GM19099 (cell line): ENCODE data around the gene KCNAB1.

ENCODE experiments used
- POLR2A ChIP-seq: IDR thresholded peaks from 3 replicates; pipeline ENCODE4 v1.6.1; 2011; ENCODE audit warnings: low read depth; ENCODE audit not compliant: insufficient read length; ENCODE audit errors: extremely low read depth

KCNAB1 gene

DNA sequence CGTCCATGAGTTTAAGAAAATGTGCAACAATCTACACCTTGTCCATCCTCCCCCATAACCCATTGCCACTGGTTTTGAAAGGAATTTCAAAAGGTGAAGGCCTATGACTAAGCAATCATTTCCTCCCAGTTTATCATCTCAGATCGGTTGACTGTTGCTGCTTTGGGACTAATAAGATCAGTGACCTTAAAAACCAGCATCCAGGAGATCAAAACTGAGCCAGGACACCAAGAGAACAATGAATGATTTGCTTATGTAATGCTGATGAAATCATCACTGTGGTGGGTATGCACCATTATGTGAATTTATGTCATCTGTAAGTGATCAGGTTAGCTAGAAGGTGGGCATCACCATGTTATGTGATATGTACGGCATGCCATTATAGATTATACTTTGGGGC lies 239.0 kb downstream of the KCNAB1 start:
- TF ChIP-seq POLR2A: no peak

DNA sequence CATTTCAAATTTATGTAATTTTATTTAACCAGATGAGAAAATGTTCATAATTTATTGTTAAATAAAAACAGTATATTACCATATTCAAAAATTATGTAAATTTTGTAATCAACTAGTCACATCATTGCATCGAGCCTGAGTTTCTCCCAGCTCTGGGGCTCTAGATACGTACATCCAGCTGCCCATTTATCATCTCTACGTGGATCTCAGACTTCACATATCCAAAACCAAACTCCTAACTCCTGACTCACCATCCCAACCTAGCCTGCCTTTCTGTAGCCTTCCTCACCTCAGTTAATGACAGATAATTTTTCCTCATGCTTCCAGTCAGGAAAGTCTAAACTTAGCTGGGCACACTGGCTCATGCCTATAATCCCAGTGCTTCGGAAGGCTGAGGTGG lies 239.7 kb downstream of the KCNAB1 start:
- TF ChIP-seq POLR2A: no peak

DNA sequence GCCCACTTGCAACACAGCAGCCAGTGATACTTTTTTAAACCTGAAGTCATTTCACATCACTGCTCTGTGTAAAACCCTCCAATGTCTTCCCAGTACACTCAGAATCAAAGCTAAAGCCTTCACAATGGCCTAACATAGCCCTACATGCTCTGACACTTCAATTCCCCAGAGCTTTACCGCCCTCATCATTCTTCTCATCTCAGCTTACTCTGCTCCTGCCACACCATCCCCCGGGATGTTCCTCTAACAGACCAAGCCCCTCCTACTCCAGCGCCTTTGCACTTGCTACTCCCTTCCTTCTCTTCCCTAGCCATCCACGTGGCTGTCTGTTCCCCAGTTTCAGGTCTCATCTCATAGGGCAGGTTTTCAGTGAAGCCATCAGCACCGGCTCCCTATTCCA lies 240.6 kb downstream of the KCNAB1 start:
- no peak for TF ChIP-seq POLR2A

DNA sequence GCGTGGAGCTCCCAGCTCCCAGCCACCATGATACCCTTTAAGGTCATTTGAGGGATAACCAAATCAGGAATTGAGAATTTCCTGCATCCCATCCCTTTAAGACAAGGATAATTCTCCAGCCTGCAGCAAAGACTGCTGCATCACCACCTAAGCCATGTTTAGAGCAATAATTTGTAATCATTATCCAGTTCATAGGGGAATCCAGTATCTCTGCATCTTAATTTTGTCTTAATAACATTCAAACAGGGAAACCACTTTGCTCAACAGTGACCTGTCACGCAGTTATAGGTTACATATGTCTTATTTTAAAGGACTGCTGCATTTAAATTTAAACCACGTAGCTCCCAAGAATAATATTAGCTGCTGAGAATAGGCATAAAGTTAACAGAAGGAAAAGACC lies 246.2 kb downstream of the KCNAB1 start:
- TF ChIP-seq POLR2A: no peak

DNA sequence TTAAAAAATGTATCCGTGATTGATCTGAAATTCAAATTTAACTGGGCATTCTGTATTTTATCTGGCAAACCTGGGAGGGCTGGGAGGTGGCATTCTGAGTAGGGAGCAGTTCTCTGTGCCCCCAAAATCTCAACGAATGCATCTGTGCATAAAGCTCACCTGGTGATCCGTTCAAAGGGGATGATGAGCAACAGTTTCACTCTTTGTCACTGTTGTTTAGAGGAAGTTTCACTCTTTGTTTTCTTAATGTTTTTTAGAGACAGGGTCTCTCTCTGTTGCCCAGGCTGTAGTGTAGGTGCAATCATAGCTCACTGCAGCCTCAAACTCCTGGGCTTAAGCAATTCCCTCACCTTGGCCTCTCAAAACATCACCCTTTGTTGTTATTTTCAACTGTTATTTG lies 247.8 kb downstream of the KCNAB1 start:
- TF ChIP-seq POLR2A: no peak

DNA sequence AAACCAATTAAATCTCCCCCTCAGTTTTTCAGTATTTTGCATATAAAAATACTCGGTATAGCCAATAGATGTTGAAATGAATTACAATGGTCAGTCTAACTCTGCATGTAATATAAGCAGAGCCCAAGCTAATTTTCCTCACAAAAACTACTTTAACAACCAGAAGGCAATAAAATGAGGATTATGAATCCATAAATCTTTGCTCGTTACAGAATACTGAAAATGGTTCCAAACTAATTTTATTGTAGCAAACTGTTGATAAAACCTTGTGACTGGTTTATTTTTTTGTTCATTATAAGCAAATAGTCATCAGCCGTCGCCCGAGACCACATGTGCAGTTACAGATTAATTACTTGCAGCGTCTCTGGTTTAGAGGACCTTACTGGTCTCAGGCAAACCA lies 251.3 kb downstream of the KCNAB1 start:
- TF ChIP-seq POLR2A: no peak

DNA sequence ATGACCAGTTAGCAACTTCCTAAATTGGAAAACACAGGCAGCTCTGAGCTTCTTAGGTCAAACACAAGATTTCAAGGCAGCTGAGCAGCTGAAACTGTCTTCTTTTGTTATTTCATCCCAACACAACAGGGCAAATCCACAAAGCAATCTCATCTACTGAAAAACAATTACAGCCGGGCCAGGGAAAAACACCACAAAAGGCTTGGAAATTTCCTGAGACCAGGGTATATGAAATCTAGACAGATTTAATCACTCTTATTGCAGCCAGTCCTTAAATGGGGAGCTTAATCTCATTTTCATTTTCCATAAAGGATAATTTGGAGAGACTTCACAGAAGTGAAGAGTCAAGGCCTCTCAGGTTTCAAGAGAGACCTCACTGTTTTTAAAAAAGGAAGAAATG lies 252.7 kb downstream of the KCNAB1 start:
- TF ChIP-seq POLR2A: no peak

DNA sequence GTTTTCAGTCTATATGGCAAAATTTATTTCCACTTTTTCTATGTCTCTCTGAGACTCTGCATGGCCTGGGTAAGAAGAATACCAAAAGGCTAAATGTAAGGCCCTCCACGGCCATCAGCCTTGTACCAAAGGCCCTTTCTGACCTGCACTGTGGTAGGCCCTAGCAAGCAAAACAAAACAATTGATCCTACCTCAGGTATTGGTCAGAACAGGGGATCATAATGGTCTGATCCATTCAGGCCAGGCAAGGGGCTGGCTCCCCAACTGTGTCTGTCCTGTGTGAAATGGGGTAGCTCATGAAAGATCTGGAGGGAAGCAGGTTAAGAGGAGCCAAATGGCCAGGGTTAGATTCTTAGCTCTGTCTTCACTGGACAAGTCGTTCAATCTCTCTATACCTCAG lies 253.3 kb downstream of the KCNAB1 start:
- TF ChIP-seq POLR2A: no peak

DNA sequence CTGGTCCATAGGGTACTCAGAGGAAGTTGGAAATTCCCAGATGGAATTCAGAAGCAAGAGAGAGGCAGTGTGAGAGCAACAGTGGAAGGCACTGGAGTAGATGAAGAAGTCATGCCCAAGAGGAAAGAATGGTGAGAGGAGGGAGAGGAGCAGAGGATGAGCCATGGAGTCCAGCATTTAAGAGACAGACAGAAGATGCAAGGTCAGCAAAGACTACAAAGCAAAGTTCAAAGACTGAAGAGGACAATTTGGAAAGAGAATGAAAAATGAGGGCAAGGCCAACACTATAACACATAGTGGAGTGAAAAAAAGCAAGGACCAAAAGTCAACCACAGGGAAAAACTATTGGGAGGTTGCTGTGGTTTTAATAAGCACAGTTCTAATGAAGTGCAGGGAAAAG lies 255.8 kb downstream of the KCNAB1 start:
- no peak for TF ChIP-seq POLR2A

DNA sequence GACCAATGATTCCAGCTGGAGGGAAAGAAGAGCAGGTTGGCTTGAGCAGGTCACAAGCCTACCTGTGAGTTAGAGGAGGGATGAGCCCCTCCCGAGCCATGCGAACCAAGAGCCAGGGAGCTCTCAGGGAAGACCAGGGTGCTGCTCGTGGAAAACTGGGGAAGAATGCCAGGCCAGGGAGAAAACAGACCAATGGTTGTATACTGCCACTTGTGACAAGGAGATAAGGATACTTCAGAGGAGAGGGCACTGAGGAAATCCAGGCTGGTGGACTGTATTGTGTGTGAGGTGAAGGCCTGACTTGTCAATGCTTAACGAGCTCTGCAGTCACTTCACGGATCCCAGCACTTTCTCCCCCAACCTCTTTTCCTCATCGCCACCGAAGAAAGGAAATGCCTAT lies 256.9 kb downstream of the KCNAB1 start:
- TF ChIP-seq POLR2A: no peak

DNA sequence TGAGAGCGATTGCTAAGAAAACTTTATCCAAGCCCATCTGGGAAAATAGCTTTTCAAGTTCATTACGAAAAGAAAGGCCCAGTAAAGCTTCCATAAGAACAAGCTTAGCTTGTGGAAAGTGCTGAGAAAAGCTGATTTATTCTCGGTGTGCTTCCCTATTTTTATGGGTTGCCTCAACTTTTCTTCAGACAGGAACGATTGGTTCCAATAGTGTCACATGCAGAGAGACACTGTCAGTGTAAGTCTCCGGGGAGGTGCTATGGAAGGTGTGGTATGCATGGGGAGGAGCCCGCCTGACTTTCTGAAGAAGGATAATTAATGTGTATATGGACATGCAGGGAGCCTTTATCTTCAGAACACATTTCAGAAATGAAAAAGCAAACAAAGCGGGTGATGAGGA lies 257.3 kb downstream of the KCNAB1 start:
- TF ChIP-seq POLR2A: no peak

DNA sequence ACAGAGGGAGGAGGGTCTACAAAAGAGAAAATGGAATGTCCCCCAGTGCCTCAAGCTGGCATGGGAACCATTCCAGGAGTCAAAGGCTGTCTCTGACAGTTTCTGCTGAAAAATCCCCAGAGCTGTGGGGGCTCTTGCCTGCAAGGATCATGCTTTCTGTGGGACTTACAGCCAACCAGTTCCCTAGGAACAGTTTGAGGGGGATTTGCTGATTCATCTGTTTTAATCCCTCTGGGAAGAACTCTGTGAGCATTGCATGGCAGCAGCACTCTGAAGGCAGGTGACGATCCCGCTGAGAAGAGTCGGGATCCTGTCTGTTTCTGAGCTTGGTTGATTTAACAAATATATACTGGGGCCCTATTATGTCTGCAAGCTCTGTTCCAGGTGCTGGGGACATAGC lies 258.5 kb downstream of the KCNAB1 start:
- no peak for TF ChIP-seq POLR2A

DNA sequence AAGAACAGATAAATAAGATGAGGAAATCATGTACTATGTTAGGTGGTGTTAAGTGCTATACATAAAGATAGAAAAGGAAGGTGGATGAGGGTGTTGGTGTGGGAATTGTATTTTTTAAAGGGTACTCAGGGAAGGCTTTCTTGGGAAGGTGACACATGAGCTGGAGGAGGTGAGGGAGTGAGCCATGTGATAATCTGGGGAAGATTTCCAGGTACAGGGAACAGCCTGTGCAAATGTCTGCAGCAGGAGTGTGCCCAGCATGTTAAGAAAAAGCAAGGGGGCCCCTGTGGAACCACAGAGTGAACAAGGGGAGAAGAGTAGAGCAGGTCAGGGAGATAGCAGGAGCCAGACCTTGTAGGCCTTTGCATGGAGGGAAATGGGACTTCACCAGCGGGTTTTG lies 258.9 kb downstream of the KCNAB1 start:
- TF ChIP-seq POLR2A: no peak

DNA sequence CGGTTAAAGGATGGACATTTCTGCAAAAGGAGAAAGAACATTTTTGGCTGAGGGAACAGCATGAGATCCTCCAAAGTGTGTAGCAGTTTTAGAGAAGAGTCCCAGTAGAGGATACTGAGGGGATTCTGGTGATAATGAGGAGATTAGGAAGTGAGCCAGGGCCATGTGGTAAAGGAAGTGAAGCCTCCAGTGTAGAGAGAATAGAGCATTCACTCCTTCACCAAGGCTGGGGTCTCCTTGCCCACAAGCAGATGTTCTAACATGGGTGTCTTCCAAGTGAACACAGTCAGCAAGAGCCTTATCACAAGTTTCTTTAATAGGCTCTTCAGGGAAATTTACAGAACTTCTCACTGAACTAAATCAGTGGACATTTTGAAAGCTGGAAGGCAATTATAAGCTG lies 260.9 kb downstream of the KCNAB1 start:
- TF ChIP-seq POLR2A: no peak

DNA sequence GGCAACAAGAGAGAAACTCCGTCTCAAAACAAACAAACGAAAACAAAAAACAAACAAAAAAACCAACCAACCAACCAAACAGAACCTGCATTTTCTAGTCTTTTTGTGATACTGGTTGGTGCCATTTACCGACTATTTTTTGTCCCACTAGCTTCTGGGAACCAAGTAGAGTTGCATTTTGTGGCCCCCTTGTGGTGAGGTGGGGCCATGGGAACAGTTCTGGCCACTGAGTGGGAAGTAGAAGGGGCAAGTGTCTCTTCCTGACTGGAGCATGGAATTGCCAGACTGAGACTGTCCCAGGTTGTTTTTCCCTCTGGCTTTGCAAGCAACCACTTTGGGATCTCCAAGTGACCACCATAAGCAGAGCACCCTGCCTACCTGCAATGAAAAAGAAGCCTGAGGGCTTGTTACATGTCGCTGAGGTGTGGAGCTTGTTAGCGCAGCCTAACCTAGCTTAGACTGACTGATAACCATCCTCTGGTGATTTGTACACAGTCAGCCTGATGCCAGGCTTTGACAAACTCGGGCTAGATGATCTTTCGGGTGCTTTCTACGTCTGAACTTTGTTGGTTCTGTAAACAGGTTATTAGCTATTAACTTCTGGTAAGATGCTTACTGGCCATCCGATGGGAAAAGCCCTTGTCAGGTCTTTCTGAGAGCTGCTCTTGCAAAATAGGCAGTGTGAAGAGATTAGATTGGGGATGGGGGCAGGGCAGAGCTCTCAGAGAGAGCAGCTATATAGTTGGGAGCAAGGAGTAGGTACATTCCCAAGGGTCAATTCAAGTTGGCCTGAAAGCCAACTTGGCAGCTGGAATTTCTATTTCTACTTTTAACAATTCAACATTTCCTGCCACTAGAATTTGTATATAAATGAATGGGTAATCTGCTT lies 262.3 kb downstream of the KCNAB1 start:
- no peak for TF ChIP-seq POLR2A

DNA sequence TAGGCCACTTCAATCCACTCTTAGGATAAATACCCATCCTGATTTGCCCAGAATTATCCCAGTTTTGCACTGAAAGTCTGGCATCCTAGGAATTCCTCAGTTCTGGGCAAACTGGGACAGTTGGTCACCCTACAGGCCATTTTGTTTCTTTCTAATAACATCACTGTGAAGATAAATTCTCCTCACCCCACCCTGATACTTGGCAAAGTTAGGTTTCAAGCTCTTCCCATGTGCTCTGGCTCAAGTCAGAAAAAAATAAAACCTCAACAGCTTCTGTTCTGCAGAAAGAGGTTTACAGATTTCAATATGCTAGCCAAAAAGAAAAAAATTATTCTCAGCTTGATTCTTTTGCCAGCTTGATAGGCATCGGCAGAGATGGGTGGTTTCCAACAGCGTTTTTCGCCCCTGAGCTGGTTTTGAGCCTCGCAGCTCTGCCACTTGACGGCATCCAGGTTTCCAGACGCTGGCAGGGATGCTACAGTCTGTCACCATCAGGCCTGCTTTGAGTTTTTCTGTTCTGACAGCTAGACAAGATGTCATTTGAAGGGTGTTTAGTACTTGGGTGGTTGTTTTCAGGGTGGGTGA lies 263.2 kb downstream of the KCNAB1 start:
- TF ChIP-seq POLR2A: no peak
